Mesendoderm (in vitro differentiated cells): Measurements from ENCODE around the gene SLC20A1.
A peak's percentile ranks its signal among the peaks of the same experiment; 100 is the strongest.

Experiments used
- DNase-seq: peaks from one replicate; pipeline ENCODE4 v3.0.0; 2013
- H2AK5ac ChIP-seq: 2 replicates; pipeline ENCODE4 v1.6.1; 2013; ENCODE audit warnings: low read length, inconsistent platforms
- H2BK120ac ChIP-seq: 2 replicates; pipeline ENCODE4 v1.6.1; 2013; ENCODE audit warnings: low read depth, mild to moderate bottlenecking, low read length, moderate library complexity, mixed read lengths
- H2BK15ac ChIP-seq: replicated peaks from 2 replicates; pipeline ENCODE4 v1.6.1; 2013; ENCODE audit warnings: low read depth, mild to moderate bottlenecking, moderate library complexity
- H2BK5ac ChIP-seq: 2 replicates; pipeline ENCODE4 v1.6.1; 2013; ENCODE audit warnings: low read length, inconsistent platforms
- H3K18ac ChIP-seq: 2 replicates; pipeline ENCODE4 v1.6.1; 2013; ENCODE audit warnings: mild to moderate bottlenecking, low read length, mixed read lengths
- H3K23ac ChIP-seq: one replicate; pipeline ENCODE4 v1.6.1; 2013; ENCODE audit warnings: low read length
- H3K27ac ChIP-seq: 2 replicates; pipeline ENCODE4 v1.5.1; 2013; ENCODE audit warnings: low read depth, mild to moderate bottlenecking, inconsistent platforms, low read length, moderate library complexity
- H3K27me3 ChIP-seq: 2 replicates; pipeline ENCODE4 v1.6.1; 2013; ENCODE audit warnings: low read length, control low read depth, mild to moderate bottlenecking, inconsistent platforms; ENCODE audit not compliant: insufficient read depth, poor library complexity
- H3K36me3 ChIP-seq: 2 replicates; pipeline ENCODE4 v1.6.1; 2013; ENCODE audit warnings: low read length, inconsistent platforms; ENCODE audit not compliant: control insufficient read depth, insufficient read depth
- H3K4ac ChIP-seq: one replicate; pipeline ENCODE4 v1.6.1; 2013; ENCODE audit warnings: low read depth, mild to moderate bottlenecking, low read length, moderate library complexity
- H3K4me1 ChIP-seq: 2 replicates; pipeline ENCODE4 v1.6.1; 2013; ENCODE audit warnings: low read depth, low read length, inconsistent platforms; ENCODE audit not compliant: control insufficient read depth
- H3K4me2 ChIP-seq: 2 replicates; pipeline ENCODE4 v1.6.1; 2013; ENCODE audit warnings: low read length
- H3K4me3 ChIP-seq: 2 replicates; pipeline ENCODE4 v1.5.1; 2013; ENCODE audit warnings: mild to moderate bottlenecking, low read length
- H3K56ac ChIP-seq: one replicate; pipeline ENCODE4 v1.6.1; 2013; ENCODE audit warnings: low read length
- H3K79me1 ChIP-seq: 2 replicates; pipeline ENCODE4 v1.6.1; 2013; ENCODE audit warnings: low read length, inconsistent platforms
- H3K79me2 ChIP-seq: 2 replicates; pipeline ENCODE4 v1.6.1; 2013; ENCODE audit warnings: mild to moderate bottlenecking, low read length; ENCODE audit not compliant: control insufficient read depth, insufficient read depth
- H3K9ac ChIP-seq: 2 replicates; pipeline ENCODE4 v1.6.1; 2013; ENCODE audit warnings: low read length, inconsistent platforms
- H4K5ac ChIP-seq: one replicate; pipeline ENCODE4 v1.6.1; 2013; ENCODE audit warnings: low read length
- H4K8ac ChIP-seq: one replicate; pipeline ENCODE4 v1.6.1; 2013; ENCODE audit warnings: low read depth, mild to moderate bottlenecking, control low read depth, low read length, moderate library complexity
- WGBS: extraction: QIAGEN DNeasy Blood & Tissue Kit; methylation state at CpG from one replicate; pipeline ENCODE4 v1.1.7; 2013; ENCODE audit warnings: low lambda C conversion rate, missing lambda C conversion rate; ENCODE audit not compliant: insufficient coverage; ENCODE audit errors: extremely low coverage; 5-methylcytosine and 5-hydroxymethylcytosine counted together

Gene SLC20A1

DNA sequence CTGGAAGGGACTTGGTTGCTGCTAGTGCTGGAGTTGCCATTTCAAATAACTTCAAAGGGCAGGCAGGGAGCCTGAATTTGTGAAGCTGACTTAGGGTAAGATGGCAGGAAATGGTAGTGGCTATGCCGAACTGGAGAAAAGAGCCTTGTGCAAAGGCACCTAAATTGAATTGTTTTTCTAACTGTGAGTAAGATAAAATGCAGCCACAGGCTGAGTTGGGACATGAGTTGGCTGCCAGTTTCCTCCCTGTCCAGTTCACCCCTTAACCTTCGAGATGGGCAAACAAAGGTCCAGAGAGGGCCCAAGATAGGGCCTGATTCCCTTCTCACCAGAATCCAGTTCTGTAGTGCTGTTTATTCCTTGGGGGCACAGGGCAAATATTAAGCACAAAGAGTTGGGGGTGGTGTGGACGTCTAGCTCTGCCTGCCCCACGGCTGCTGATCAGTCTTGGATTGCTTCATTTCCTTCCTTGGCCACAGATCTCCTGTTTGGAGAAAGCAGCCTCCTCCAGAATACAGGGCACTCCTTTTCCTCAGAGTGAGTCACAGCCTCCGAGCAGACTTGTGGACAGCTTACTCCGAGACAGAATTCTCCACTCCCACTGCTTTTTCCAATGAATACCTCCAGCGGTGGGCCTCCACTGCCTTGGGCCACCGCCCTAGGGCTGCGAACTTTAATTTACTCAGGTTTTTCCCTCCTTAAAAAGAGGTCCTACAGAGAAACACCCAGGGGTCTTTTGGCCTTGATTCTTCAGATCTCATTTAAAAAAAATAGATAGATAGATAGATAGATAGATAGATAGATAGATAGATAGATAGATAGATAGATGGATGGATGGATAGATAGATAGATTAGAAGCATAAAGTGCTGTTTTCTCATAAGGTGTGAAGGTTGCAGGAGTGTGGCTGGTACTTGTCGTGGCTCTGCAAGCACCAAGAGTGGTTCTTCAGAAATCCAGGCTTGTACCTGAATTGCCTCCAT lies 18.4 kb upstream of the SLC20A1 start:
- Histone ChIP-seq H3K79me1 (no peaks in the 10 kb centered on the region), H3K79me2 (no peaks in the 10 kb centered on the region), H3K56ac (no peak overlapping the region), H3K36me3 (no peaks in the 10 kb centered on the region), H3K4ac (no peak overlapping the region), H3K4me2 (no peak overlapping the region), H3K4me1 (peaks cover 14% of the 10 kb centered on the region), H4K5ac (no peak overlapping the region), H4K8ac (no peak overlapping the region), H3K23ac (no peak overlapping the region), H3K4me3 (no peak overlapping the region), H2BK120ac (no peak overlapping the region), H3K9ac (no peak overlapping the region), H3K27ac (no peak overlapping the region), H2BK15ac (no peak overlapping the region), H3K27me3 (no peaks in the 10 kb centered on the region), H2BK5ac (no peak overlapping the region), H2AK5ac (no peak overlapping the region), H3K18ac (no peak overlapping the region)
- no peak for DNase-seq
- no CpG with 5 or more reads among the region's 10 CpGs for WGBS

DNA sequence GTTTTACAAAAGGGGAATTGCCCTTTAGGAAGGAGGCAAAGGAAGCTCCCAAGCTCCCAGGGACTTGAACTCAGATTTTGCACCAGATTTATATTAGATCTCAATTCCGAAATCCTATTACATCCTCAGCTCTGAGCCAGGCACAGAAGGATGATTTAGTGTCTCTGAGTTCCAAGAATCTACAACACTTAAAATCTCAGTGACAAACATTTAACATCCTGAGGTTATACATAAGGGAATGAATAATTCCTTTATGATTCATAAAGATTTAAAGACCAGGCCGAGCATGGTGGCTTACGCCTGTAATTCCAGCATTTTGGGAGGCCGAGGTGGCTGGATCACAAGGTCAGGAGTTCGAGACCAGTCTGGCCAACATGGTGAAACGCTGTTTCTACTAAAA lies 16.5 kb upstream of the SLC20A1 start:
- no CpG with 5 or more reads among the region's 6 CpGs for WGBS
- Histone ChIP-seq H3K36me3 (no peaks in the 10 kb centered on the region), H4K5ac (no peak overlapping the region)

DNA sequence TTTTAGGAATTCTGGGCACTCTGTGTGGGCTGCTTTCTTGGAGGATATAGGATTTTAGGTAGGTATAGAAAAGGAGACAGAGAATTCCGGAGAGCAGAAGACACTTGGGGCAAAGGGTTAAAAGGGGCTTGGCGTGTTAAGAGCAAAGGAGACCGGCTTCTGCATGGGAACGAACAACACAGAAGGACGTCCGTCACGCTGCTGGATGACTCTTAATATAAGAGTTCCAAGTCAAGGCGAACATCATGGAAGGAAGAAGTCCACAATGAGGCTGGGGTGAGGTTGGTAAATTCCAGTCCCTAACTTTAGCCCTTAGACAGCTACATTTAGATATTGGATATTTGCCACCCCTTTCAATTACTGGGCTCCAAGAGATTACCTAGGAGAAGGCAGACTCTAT lies 15.9 kb upstream of the SLC20A1 start:
- H2AK5ac ChIP-seq = no peak overlapping the region
- no CpG with 5 or more reads among the region's 8 CpGs for WGBS
- H3K9ac ChIP-seq = no peak overlapping the region
- H3K23ac ChIP-seq = no peak overlapping the region
- no peaks in the 10 kb centered on the region for H3K27me3 ChIP-seq
- H3K4me2 ChIP-seq = no peak overlapping the region
- peak overlapping the region; percentile 61 for H2BK15ac ChIP-seq
- H4K8ac ChIP-seq = no peak overlapping the region
- H3K4me3 ChIP-seq = no peak overlapping the region
- H3K18ac ChIP-seq = peak overlapping the region; percentile 0
- H3K56ac ChIP-seq = peak overlapping the region; percentile 66
- DNase-seq = no peak
- no peak overlapping the region for H4K5ac ChIP-seq
- H3K4ac ChIP-seq = no peak overlapping the region
- no peaks in the 10 kb centered on the region for H3K79me1 ChIP-seq
- H3K79me2 ChIP-seq = no peaks in the 10 kb centered on the region
- no peak overlapping the region for H2BK5ac ChIP-seq
- no peaks in the 10 kb centered on the region for H3K36me3 ChIP-seq
- H3K4me1 ChIP-seq = peaks cover 14% of the 10 kb centered on the region
- H3K27ac ChIP-seq = no peak overlapping the region
- no peak overlapping the region for H2BK120ac ChIP-seq

More for the DNA sequence above, 16.5 kb upstream of the SLC20A1 start:
- Histone ChIP-seq H2BK15ac (no peak overlapping the region), H3K23ac (no peak overlapping the region), H3K4me3 (no peak overlapping the region), H3K79me2 (no peaks in the 10 kb centered on the region), H3K4me1 (peaks cover 14% of the 10 kb centered on the region), H3K9ac (no peak overlapping the region), H3K4me2 (no peak overlapping the region), H4K8ac (no peak overlapping the region), H3K27me3 (no peaks in the 10 kb centered on the region), H2AK5ac (no peak overlapping the region), H3K79me1 (no peaks in the 10 kb centered on the region), H2BK5ac (no peak overlapping the region), H3K27ac (no peak overlapping the region), H3K56ac (no peak overlapping the region), H3K18ac (no peak overlapping the region), H2BK120ac (no peak overlapping the region), H3K4ac (no peak overlapping the region)
- no peak for DNase-seq

DNA sequence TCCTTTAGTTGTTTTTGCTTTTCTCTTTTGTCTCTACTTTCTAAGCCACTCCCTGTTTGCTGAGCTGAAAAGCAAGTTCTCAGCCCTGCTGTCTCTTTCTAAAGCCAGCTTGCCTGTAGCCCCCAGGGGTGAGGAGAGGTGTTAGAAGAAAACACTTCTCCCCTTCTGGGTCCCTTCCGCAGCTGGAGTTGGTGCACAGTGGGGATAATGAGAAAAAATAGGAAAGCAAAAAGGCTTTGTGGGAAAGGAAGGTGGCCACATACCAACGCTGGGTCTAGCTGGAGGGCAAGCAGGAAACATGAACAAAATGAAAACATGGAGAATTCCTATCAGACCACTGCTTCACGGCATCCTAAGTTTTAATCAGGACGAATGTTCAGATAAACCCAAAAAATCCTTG lies 15.5 kb upstream of the SLC20A1 start:
- no peak for DNase-seq
- no CpG with 5 or more reads among the region's 4 CpGs for WGBS
- Histone ChIP-seq H3K79me1 (no peaks in the 10 kb centered on the region), H3K27ac (no peak overlapping the region), H3K18ac (no peak overlapping the region), H3K4me1 (peaks cover 14% of the 10 kb centered on the region), H2BK15ac (no peak overlapping the region), H3K56ac (peak overlapping the region; percentile 66), H2AK5ac (no peak overlapping the region), H4K8ac (no peak overlapping the region), H3K4ac (no peak overlapping the region), H3K79me2 (no peaks in the 10 kb centered on the region), H3K9ac (no peak overlapping the region), H3K4me3 (no peak overlapping the region), H2BK120ac (no peak overlapping the region), H3K36me3 (no peaks in the 10 kb centered on the region), H3K4me2 (no peak overlapping the region), H2BK5ac (no peak overlapping the region), H3K23ac (no peak overlapping the region), H3K27me3 (no peaks in the 10 kb centered on the region), H4K5ac (no peak overlapping the region)

DNA sequence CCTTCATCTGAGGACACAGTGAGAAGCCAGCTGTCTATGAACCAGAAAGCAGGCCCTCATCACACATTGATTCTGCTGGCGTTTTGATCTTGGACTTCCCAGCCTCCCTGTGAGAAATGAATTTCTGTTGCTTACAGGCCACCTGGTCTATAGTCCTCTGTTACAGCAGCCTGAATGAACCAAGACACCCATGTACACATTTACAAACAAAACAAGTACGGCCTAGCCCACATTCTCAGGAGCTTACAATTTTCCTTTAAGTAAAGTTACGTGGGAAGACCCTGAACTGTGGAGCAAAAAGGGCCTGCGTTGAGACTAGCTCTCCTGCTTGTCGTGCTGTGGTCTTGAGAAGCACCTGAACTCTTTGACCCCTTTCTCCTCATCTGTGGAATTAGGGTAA lies 12.0 kb upstream of the SLC20A1 start:
- Histone ChIP-seq H3K27ac (no peak overlapping the region), H4K8ac (no peak overlapping the region), H3K4me1 (peaks cover 14% of the 10 kb centered on the region), H3K4me2 (no peak overlapping the region), H3K18ac (no peak overlapping the region), H3K9ac (no peak overlapping the region), H3K27me3 (no peaks in the 10 kb centered on the region), H4K5ac (no peak overlapping the region), H2BK5ac (no peak overlapping the region), H3K56ac (no peak overlapping the region), H3K36me3 (no peaks in the 10 kb centered on the region), H2BK15ac (no peak overlapping the region), H2AK5ac (no peak overlapping the region), H2BK120ac (no peak overlapping the region), H3K23ac (no peak overlapping the region), H3K4ac (no peak overlapping the region), H3K79me1 (no peaks in the 10 kb centered on the region), H3K4me3 (no peak overlapping the region), H3K79me2 (no peaks in the 10 kb centered on the region)
- no peak for DNase-seq
- WGBS = no CpG with 5 or more reads among the region's 5 CpGs
